Urothelium cell line (cell line): ENCODE results near the gene IDUA.

Source experiments
- DNase-seq: peaks from one replicate; pipeline ENCODE4 v3.0.0; 2011; ENCODE audit warnings: low spot score, mixed read lengths
- FAIRE-seq: peaks from 2 replicates; lab custom pipeline; 2011; peaks lifted over from hg19 to GRCh38; lab: Jason Lieb, UNC

The IDUA gene

DNA sequence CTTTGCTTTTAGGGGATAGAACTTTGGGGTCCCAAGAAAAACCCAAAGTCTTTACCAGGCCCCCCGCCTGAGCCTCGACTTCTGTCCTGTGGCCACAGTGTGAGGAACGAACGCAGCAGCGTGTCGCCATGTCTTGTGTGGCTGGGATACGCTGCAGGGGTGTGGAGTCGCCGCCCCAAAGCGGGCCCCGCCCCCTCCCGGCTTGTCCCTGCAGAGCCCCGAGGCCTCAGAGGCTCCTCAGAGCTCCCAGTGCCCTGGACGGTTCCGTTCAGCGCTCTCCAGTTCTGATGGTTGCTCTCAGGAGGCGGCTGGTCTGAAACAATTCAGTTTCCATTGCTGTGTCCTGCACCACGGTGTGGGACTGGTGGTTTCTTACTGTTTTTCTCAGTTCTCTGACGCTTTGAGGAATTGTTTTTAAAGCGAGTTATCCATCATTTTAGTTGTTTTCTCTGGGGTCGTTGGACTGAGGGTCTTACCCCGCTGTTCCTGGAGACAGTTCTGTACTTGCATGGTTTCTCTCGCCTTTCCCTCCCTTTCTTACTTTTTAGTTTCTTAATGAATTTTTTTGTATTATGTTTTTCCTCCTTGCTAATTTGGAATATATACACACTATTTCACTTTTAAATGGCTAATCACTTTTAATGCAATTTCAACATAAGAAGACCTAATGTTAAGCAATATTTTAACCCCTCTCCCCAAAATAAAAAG is 1.6 kb upstream of the IDUA start:
- no peak for FAIRE-seq

DNA sequence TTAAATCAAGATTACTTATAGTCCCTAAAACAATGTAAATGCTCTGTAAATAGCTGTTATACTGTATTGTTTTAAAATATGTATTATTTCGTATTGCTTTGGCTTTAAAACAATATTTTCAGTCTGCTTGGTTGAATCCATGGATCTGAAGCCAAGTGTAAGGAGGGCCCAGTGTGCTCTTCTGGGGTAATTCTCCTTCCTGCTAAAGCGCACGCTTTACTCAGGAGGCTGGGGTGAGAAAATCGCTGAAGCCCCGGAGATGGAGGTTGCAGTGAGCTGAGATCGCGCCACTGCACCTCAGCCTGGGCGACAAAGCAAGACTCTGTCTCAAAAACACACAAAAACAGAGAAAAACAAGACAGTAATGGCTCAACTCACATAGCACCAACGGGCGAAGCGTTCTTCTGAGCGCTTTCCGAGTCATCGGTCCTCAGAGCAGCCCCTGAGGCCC is 391 bp upstream of the IDUA start:
- no peak for DNase-seq
- FAIRE-seq: no peak

More for the DNA sequence above, 1.6 kb upstream of the IDUA start:
- no peak for DNase-seq

DNA sequence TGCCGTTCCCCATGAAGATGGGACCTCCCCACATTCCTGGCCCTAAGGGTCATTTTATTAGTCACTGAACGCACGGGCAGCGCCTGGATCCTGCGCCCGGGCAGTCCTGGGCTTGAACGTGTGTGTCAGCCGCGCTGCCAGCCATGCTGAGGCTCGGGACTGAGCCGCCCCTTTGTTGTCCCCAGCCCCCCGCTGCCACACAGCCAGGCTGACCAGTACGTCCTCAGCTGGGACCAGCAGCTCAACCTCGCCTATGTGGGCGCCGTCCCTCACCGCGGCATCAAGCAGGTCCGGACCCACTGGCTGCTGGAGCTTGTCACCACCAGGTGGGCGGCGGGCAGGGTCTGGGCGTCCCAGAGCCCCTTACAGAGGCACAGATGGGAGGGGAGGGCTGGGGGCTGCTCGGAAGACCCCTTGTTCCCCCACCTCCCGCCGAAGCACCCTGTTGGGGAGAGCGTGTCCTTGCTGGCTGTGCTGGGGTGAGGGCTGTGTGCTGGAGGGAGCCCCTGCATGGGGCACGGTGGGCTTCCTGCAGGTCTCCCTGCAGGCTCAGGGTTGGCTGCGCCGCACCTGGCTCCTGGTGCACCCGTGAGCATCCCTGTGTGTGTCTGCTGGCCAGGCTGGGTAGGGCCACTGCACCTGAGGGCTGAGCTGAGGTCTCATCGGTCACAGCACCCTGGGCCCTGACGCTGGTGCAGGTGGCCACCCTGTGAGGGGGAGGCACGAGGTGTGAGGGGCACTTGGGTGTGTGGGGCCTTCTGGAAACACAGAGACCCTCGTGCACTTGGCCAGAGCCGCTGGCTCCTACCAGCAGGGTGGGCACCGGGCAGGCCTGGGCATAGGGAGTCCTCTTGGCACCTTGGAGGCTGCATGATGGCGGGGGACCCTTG is 1.0 kb downstream of the IDUA start:
- DNase-seq: no peak
- no peak for FAIRE-seq

DNA sequence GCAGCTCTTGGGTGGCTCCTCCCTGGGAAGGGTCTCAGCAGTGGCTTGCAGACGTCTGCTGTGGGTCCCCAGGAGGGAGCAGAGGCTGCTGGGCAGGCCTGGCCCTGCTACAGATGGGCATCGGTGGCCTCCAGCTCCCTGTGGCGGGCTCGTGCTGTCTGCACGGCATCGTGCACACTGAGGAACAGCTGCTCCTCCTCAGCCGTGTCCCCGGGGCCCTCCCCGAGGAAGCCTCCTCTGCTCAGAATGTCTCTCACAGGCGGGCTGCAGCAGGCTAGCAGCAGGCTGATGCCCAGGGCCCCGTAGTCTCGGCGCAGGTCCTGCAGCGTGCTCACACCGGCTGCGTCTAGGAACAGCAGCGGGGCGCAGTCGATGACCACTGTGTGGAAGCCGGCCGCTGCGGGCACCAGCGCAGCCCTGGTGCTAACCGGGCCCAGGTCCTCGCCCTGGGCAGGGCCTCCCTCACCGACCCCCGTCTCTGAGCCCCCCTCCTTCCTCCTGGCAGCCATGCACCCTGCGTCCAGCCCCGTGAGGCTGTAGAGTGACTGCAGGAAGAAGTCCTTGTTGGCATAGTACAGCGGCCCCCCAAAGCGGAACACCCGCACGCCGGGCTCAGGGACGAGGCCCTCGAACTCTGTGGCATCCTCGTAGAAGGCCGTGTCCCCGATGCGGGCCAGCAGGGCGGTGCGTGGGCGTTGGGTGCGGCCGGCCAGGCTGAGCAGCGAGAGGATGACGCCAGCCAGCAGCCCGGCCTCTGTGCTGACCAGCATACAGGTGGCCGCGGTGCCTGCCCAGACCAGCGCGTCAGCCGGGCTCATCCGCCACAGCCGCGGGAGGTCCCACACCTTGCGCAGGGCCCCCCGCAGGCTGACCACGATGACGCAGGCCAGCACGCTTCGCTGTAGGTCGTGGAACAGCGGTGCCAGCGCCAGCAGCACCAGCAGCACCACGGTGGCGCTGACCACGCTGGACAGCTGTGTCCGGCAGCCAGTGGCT is 2.2 kb downstream of the IDUA start:
- no peak for DNase-seq
- FAIRE-seq: no peak

DNA sequence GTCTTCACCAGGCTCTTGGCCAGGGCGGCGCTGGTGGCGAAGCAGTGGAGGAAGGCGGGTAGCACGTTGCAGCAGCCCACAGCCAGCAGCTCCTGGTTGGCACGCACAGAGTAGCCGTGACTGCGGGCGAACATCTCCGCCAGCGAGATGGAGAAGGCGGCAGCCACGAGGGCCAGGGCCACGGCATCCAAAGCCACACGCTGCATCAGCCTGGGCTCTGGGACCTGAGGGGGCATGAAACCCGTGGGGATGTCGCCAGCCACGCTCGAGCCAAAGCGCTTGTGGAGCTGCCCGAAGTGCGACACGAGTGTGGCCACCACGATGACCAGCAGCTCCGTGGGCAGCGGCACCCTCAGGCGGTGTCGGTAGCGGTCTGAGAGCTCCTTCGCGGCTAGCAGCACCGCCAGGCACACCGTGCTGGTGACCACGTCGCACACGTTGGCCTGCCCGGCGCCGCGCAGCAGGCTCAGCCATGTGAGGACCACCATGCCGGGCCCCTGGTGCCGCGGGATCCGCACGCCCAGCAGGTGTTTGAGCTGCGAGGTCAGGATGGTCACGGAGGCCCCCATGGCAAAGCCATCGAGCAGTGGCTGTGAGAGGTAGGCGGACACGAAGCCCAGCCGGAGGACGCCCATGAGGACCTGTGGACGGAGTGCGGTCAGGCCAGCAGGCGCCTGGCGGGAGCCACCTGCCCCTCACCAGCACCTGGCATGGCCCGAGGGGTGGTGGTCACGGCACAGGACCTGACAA is 3.1 kb downstream of the IDUA start:
- no peak for DNase-seq

DNA sequence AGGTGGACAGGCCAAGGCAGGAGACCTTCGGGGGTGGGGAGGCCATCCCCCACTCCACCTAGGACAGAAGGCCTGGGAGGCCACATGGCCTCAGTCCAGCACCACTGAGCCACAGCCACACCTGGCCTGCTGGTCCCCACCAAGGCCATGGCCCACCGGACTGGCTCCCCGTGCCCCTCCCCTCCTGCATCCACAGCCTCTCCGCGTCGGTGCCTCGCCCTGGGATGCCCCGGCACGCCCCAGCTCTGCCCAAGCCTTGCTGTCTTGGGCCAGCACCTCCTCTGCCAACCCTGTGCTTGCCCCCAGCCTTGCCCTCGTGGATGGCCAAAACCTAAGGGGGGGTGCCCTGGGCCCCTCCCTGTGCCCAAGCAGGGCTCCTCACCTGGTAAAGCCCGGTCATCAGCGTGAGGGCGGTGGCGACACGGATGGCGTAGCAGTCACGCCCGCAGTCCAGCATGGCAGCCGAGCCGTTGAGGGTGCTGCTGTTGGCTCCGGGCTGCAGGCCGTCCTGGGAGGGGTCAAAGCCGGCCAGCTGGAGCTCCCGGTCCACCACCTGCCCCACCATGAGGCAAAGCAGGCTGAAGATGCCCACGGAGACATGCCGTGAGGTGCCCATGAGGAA is 4.0 kb downstream of the IDUA start:
- FAIRE-seq: no peak
- no peak for DNase-seq

More for the DNA sequence above, 3.1 kb downstream of the IDUA start:
- no peak for FAIRE-seq

DNA sequence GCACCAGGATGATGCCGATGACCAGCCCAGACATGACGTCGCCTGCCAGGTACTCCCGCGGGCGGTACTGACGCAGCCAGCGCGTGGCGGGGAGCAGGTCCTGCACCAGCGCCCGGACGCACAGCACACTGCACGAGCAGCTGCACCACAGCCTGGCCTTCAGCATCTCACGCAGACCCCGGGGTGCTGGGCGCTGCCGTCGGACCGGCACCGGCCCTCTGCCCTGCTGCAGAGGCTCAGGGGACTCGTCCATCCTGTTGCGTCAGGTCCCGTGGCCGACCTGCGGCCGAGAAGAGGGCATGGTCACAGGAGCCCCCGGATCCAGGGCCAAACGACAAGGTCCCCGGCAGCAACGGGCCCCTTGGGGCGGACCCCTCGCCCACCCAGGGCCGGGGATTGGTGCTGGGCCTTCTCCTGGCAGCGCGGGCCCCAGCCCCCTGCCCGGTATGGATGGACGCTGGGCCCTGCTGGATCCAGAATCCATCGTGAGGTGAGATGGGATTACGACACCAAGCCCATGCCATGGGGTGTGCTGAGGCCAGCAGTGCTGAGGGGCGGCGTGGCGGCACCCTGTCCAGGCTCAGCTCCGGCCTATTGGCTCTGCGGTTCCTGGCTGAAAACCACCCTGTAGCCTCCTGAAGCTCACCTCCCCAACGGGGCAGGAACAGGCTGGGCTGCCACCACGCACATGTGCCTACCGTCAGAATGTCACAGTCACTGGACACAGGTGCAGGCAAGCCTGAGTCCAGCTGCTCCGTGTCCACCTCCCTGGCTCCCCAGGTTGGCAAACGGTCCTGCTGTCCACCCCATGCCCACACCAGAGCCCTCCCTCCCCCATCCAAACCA is 4.8 kb downstream of the IDUA start:
- DNase-seq: no peak
- FAIRE-seq: no peak

DNA sequence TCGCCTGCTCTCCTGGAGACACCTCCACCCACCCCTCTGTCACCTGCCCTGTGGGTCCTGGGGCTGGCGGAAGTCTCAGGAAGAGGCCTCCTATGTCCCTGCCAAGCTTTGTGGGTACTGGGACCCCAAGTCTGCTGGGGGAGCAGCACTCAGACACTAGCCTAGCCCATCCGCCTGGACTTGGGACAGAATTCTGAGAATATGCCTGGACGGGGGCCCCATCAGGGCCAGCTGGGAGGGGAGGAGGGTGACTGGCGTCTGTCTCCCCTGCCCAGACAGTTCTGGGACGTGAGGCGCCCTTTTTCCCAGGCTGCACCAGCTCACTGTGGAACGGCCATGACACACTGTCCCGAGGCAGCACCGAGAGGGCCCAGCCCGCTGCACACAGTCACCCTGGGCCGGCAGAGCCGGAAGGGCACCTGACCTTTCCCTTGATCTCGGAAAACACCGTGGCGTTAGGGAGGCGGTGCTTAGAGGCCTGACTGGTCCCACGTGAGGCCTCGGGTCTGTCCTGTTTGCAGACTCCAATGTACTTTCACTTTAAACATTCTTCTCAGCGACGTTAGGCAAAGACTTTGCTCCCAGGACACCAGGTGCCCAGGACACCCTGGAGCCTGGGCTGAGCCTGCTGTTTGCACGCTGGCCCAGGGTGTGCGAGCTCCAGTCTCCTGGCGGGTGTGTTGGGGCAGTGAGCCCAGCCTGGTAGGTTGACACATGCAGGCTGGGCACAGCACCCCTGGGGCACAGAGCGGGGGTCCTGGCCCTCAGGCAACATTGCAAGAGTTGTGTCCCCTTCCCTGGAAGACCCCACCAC is 5.7 kb downstream of the IDUA start:
- FAIRE-seq: no peak
- no peak for DNase-seq

DNA sequence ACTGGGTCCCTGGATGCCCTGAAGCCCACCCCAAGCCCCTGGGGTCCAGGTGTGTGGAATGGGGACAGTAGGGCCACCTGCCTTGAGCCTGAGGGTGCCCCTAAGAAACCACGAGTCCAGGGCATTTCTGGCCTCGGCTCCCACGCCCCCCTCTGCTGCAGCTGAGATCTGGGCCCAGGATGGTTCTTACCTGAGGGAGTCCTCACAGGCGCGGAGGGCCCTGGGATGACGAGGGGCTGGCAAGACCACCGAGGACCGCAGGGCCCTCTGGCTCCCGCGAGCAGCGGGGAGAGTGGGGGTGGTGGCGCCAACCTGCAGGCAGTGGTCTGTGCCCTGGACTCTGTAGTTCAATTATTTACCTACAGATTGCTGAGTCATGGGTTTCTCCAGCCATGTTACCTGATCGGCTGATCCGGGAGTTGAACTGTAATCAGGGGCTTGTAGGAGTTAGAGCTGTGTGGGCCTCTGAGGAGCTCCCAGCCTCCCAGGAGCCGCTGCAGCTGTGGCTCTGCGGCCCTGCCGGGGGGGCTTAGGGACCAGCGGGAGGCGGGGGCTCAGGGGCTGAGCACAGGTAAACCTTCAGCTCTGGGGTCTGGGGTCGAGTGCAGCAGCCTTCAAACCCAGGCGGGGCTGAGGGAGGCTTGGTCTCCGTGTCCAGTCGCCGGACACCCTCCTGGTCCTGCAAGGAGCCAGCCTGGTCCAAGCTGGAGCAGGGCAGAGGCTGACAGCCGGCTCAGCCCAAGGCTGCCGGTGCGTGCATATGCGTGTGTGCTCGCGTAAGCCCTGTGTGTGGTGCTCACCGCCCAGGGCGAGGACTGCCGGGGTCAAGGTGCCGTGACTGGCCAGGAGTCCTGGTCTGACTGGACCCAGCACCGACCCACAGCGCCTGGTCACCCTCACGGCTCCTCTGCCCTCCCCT is 6.5 kb downstream of the IDUA start, which contains the start of gene SLC26A1:
Gene SLC26A1, minus strand, starts transcription at position 294 of the 919 bp plus-strand sequence. CDS start 1,701 bp downstream, outside the sequence.
- DNase-seq (no peak), FAIRE-seq (no peak)

DNA sequence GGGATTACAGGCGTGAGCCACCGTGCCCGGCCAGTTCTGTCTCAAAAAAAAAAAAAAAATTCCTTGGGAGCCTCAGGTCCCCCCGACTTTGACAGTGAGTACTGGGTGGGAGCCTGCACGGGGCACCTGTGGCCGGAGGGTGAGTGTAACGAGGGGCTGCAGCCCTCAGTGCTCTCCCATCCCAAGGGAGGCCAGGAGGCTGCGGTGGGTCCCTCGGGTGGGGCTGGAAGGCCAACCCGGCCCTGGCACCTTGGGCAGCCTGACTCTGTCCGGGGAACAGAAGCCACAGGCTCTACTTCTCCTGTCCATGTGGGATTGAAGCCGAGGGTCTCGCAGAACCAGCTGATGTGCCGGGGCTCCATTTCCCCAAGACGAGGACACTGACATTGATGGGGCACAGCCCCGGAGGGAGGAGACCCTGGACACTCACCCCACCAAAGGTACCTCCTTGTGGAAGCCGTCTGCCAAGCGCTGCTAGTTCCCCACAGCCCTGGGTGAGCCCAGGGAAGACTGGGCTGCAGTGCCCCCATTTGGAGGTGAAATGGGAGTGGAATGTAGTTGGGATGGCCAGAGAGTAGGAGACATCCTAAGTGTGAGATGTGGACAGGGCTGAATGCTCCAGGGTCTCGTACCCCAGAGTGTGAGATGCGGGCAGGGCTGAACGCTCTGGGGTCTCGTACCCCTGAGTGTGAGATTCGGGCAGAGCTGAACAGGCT is 8.6 kb downstream of the IDUA start:
- no peak for DNase-seq

DNA sequence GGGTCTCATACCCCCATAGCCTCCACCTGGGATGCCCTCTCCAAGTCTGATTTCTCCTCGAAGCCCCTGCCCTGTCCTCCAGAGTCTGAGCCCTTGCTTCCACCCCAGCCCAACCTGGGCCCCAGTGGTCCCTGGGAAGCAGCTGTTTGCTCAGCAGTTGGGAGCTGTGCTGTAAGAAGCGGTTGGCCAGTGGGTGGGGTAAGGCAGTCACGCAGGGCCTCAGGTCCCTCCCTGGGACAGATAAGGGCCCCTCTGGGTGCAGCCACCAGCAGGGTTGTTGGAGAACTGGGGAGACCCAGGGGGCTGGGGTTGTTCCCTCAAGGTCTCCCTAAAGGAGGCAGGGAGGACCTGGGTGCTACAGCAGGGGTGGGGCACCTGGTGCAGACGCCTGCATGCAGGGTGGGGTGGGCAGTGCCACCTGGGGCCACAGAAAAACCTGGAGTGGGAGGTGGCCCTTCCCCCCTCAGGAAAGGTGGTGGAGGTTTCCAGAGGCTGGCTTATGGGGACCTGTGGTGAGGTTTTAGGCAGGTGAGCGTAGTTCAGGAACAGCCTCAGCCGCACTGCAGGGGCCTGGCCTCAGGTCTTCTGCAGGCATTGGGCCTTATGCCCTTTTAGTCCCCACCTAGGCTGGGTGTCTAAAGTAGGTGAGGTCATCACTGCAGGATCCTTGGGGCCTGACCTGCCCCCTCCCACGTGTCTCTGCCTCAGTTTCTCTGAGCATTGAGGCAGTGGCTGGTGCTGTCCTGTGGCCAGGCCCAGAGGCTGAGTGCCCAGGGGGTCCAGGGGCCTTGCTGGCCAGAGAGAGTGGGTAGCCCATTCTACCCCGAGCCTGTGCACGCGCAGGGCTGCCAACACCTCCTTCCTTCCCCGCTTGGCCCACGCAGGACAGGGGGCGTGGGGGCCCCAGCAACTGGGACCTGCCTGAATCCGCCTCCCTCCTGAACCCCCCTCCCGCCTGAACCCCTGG is 9.5 kb downstream of the IDUA start:
- no peak for DNase-seq
- FAIRE-seq: no peak

More for the DNA sequence above, 8.6 kb downstream of the IDUA start:
- FAIRE-seq: no peak

DNA sequence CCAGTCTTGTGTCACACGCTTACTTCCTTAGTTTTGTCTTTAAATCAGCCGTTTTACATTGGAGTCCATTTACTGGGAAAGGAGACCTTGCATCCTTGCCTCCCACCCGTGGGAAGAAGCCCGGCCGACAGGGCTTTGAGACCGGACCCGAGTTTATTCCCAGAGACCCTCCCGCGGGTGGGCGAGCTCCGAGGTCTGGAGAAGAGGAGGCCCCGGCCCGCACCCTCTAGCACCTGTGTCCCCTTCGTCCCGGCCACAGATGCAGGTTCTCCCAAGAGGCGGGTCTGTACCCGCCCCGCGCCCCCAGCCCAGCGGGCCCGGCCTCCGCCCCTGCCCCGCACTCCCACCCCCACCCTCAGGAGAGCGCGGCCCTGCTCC is 10.1 kb downstream of the IDUA start:
- FAIRE-seq (no peak), DNase-seq (no peak)

DNA sequence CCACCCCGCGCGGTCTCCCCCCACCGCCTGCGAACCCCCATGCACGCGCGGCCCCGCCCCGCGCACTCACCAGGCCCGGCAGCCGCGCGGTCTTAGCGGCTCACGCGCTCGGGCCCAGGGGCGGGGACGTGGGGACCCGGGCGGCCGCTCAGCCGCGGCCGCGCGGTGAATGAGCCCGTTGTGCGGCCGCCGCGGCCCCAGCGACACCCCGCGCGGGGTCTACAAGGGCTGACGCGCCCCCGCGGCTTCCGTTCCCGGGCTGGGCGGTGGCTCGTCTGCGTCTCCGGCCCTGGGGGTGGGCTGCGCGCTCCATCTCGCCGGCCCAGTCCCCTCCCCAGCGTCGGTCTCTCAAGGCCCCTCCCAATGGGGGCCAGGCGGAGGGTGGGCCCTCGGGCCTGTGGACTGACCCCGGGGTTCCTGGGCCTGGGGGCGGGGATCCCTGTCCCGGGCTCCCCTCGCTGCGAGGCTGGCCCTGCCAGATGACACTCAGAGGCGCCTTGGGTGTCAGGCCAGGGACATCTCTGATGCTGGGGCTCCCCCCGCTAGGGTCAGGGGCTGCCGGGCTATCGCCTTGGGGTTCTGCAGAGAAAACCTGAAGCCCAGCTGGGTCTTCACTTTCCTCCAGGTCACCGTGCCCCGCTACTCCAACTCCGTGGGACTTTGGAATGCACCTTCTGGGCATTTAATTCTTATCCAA is 10.7 kb downstream of the IDUA start:
- DNase-seq (no peak), FAIRE-seq (no peak)

DNA sequence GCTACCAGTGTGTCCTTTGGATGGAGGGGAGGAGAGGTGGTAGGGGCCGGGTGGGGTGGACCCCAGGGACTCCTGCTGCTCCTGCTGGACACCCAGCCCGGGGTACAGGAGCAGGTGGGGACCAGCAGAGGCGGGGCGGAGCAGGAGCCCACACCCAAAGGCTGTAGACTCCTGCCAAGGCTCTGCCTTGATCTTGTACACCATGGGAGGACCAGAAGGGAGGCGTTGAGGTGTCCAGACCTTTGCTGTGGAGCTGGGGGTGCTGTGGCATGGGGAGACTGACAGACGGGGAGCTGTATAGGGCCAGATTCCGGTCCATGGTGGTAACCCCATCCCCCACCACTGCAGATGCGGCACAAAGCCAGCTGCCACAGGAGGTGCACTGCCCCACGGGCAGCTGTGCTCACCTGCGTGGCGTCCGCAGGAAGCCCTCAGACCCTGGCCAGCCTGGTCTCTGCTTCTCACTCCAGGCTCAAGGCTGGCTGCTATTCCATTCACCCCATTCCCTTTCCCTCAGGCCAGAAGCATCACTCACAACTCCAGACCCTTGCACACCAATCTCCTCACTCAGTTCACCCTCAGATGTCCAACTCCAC is 11.3 kb downstream of the IDUA start:
- no peak for DNase-seq
- FAIRE-seq: no peak
